Choroid plexus epithelial cell (primary cell): Measurements from ENCODE around the gene PITPNM3.
A peak's percentile ranks its signal among the peaks of the same experiment; 100 is the strongest.

ENCODE experiments used
- DNase-seq: peaks from one replicate; pipeline ENCODE4 v3.0.0-alpha.2; 2010; ENCODE audit warnings: low read depth
- H3K4me3 ChIP-seq: 2 replicates; pipeline ENCODE4 v1.5.1; 2011; ENCODE audit warnings: low read depth, mild to moderate bottlenecking, control low read depth, low read length, moderate library complexity
- TF ChIP-seq, protein P1 (sequence below): conservative IDR thresholded peaks from 2 replicates; pipeline ENCODE4 v1.5.1; 2011; ENCODE audit warnings: low read depth, mild to moderate bottlenecking, control low read depth, inconsistent platforms, low read length, moderate library complexity

Gene PITPNM3

DNA sequence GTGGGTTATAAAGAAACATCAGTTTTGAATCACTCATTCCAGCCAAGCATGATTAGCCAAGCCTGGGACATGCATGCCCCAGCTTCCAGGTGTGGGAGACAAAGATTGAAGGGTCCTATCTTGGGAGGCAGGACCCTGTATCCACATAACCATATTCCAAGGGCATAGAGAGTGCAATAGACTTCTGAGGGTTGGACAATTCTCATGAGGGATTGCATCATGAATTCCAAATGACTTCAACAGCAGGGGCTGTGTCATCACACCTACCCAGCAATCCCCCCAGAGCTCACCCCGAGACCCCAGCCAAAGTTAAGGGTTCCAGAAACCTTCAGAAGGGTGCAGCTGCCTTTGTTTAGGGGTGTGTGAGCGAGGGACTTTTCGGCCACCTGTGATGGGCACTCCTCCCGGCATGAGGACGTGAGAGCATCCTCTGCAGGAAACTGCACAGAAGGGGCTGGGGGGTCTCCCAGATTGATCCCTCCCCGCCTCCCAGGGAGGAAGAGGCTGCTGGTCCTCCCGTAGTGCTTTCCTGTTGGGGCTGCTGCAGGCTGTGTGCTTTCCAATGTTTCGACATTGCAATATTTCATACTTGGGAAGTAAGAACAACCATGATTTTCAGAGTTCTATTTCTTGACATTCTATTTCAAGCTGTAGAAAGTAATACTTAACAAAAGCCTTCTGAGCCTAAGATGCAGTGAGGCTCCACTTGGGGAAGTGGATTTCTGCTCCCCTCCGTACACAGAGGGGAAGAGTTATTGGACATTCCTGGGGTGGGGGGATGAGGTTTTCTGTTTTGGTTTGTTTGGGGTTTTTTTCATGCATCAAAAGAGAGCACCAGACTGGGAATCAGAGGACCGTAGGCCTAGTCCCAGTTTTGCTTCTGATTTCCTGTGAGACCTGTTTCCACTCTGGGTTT is 13.3 kb upstream of the PITPNM3 start:
- no peak overlapping the region for H3K4me3 ChIP-seq
- TF ChIP-seq, protein P1, sequence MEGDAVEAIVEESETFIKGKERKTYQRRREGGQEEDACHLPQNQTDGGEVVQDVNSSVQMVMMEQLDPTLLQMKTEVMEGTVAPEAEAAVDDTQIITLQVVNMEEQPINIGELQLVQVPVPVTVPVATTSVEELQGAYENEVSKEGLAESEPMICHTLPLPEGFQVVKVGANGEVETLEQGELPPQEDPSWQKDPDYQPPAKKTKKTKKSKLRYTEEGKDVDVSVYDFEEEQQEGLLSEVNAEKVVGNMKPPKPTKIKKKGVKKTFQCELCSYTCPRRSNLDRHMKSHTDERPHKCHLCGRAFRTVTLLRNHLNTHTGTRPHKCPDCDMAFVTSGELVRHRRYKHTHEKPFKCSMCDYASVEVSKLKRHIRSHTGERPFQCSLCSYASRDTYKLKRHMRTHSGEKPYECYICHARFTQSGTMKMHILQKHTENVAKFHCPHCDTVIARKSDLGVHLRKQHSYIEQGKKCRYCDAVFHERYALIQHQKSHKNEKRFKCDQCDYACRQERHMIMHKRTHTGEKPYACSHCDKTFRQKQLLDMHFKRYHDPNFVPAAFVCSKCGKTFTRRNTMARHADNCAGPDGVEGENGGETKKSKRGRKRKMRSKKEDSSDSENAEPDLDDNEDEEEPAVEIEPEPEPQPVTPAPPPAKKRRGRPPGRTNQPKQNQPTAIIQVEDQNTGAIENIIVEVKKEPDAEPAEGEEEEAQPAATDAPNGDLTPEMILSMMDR = no peak
- DNase-seq = peak; percentile 26

DNA sequence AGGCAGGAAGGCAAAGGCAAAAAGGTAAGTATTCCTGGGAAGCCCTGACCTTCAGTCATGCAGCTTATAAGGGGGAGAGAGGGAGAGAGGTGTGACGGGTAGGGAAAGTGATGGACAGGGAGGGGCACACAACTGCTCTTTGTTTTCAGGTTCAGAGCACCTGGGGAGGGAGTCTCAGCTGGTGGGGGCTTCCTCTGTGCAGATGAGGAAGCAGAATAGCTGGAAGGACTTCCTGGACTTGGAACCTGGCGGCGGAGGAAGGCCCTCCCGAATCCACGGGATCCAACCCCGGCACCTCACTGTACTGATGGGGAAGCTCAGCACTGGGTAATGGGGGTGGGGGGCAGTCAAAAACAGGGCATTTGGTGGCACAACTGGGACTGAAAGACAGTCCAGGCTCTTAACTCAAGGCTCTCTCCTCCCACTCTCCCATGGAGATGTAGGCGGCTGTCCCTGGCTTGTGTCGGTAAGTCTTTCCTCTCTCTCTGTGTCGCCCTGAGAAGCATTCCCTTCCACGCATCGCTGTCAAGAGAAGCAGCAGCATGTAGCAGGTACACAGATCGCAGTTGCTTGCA is 11.9 kb upstream of the PITPNM3 start:
- TF ChIP-seq, protein P1 = no peak
- DNase-seq = no peak
- H3K4me3 ChIP-seq = no peak overlapping the region

DNA sequence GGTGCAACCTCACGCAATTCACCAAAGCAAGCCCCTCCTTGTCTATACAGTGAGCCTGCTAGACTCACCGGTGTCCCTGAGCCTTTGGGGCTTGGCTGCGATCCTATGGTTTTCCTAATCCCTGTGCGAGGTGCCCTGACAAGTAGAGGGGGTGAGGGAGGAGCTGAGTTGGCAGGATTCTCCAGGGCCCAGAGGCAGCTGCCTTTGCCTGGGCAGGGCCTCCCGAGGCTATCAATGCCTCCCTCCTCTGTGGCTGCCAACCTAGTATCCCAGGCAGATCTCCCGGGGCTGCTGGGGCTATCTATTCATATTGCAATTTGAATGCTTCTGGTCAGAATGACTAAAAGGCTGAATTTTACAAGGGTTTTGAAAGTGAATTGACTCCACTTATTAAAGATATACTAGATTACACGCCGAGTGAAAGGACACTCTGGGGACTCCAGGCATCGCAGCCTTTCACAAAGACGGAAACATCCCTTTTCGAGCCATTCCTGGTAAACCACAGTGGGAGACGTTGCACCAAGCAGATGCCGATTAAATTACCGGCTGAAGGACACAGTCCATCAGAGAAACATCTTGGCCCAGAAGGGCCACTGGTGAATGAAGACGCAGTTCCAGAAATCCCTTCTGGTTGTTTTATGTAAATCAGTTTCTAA is 11.3 kb upstream of the PITPNM3 start:
- TF ChIP-seq, protein P1 = no peak
- no peak overlapping the region for H3K4me3 ChIP-seq
- no peak for DNase-seq

DNA sequence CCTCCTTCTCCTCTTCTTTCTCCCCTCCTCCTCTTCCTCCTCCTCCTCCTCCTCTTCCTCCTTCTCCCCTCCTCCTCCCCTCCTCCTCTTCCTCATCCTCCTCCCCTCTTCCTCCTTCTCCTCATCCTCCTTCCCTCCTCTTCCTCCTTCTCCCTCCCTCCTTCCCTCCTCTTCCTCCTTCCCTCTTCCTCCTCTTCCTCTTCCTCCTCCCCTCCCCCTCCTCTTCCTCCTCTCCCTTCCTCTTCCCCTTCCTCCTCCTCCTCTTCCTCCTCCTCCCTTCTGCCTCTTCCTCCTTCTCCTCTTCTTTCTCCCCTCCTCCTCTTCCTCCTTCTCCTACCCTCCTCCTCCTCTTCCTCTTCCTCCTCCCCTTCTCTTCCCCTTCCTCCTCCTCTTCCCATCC is 5.1 kb upstream of the PITPNM3 start:
- no peak for DNase-seq
- no peak overlapping the region for H3K4me3 ChIP-seq
- TF ChIP-seq, protein P1 = no peak

DNA sequence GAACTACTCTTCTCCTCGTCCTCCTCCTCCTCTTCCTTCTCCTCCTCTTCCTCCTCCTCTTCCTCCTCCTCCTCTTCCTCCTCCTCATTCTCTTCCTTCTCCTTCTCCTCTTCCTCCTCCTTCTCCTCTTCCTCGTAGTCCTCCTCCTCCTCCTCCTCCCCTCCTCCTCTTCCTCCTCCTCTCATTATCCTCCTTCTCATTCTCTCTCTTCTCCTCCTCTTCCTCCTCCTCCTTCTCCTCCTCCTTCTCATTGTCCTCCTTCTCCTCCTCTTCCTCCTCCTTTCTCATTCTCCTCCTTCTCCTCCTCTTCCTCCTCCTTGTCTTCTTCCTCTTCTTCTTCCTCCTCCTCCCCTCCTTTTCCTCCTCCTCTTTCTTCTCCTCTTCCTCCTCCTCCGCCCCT is 4.1 kb upstream of the PITPNM3 start:
- TF ChIP-seq, protein P1 = no peak
- no peak for DNase-seq
- H3K4me3 ChIP-seq = no peak overlapping the region

DNA sequence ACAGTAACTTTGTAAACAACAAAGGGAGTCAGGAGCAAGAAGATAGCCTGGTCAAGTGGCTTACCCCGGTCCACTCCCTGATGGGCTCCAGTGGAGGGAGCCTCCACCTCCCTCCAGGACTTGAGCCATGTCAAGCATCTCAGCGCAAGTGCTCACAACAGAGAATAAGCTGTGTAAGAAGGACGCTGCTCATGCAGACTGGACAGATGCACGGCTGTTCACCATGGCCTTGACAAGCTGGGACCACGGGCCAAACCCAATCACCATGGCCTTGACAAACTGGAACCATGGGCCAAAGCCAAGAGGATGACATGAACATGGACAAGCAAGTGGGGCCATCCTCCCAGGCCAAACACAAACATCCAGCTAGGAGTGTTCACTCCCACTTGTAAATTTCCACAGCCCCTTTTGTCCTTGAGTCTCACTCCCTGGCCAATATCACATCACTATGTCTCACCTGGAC is 3.4 kb upstream of the PITPNM3 start:
- no peak for DNase-seq
- TF ChIP-seq, protein P1 = no peak
- H3K4me3 ChIP-seq = no peak overlapping the region
